NK-92 treated with Interleukin-12 subunit alpha and Interleukin-12 subunit beta, amount 100 ng/mL, for 24 hours (cell line): ENCODE results near the gene CCDC144A.
"Not testable (repeated sequence)": the region's sequence is repeated elsewhere in the genome, so short reads cannot be mapped to it uniquely, and the experiment has no call there.

Experiments
- DNase-seq: peaks from one replicate; lab custom pipeline; 2025; lab: John Stamatoyannopoulos, UW

The CCDC144A gene

DNA sequence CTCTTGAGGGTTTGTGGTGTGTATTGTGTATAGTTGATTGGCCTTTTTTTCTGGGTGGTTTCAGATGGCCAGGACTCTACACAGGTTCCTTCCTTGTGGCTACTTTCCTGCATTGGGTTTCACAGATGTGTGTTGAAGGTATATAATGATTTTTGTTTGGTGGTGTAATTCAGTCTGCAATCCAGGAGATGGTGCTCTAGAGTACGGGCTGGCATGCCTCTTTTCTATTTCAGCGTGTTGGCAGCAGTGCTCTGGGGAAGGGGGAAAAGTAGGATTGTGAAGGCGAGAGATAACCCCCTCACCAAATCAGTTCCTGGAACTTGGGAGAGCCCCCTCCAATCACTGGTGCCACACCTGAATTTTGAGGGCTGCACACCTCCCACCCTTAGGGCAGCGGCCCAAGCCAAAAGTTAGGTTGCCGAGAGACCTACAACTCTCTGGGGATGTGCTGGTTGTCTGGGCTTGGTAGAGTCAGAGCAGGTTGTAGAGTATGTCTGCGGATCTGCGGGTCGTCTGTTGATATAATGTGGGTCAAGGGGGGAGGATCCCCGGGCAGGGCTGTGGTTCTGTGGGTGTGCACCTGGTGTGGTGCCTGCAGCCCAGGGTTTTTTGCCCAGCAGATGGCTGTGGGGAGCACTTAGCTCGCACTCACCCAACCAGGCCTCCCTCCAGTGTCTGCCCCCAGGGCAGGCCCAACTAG, 61.3 kb downstream of the CCDC144A start:
- not testable (repeated sequence) for DNase-seq

DNA sequence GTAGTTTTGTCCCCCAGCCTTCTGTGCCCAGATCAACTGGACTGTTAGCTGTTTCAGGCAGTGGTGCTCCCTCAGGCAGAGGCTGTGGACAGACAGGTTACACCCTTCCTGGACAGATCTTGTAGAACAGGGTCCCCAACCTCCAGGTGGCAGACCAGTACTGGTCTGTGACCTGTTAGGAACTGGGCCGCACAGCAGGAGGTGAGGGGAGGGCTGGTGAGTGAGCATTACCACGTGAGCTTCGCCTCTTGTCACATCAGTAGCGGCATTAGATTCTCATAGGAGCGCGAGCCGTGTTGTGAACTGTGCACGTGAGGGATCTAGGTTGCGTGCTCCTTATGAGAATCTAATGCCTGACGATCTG, 61.9 kb downstream of the CCDC144A start:
- DNase-seq, result not testable (repeated sequence)

DNA sequence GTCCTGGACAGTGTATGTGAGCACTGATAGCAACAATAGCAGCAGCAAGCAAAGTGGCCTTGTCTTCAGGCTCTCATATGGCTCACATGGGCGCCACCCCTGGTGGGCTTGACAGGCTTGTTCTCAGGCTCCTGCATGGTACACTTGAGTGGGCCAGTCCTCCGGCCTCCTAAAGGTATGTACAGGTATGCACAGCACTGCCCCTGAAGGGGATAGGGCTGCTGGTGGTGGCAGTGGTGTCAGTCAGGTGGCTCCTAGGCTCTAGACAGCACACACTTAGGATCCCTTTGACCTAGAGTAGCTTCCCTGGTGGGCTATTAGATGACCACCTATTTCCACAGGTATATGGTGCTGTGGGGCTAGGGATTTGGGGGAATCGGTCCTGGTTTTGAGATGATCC, 67.5 kb downstream of the CCDC144A start:
- not testable (repeated sequence) for DNase-seq

DNA sequence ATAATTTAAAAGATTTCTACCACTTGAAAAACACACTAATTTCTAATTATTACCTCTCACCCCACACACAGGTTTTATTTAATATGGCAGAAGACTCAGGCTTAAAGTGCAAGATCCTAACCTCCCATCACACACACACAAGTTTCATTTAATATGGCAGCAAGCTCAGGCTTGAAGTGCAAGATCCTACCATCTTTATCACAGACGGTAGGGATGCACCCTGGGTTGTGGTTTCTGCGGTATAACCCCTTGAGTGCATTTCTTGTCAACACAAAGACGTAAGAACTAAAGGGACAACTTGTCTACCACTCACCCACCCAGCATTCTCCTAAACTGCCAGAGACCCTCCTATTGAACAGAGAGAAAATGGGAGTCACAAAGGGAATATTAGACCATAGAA, 68.1 kb downstream of the CCDC144A start:
- not testable (repeated sequence) for DNase-seq

DNA sequence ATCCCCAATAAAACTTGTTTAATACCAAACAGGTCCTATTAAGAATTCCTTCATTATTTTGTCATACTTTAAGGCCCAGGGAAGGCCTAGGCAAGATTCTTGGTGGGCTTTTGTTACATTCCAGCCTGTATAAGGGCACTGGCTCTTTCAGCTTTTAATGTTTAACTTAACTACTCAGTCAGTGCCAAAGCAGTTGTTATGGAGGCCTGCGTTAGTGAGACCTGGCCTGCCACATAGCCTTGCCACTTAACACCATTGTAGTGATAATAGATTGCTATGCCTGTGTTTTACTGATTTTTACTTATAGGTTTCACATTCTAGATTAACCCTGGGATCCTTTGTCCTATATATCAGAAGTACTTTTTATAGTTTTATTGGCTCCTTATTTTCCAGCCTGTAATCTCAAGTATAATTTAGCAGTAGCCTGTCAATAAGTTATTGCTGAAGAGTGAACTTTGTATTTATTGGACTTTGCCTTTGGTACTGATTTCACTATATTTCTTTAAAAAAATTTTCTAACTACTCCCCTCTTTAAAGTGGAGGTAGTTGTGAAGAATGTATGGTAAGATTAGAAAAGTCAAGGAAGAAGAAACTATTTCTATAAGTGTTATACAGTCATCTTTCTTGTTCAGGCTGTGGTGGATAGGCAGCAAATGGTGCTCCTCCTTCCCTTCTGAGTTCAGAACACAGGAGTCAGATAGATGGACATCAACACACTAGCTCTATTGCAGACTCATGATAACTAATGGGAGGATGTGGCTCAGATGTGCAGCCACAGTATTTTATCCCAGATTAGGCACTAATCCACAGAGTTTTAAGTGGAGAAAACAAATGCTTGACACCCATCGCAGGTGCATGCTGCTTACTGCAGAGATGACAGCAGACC, 78.5 kb downstream of the CCDC144A start:
- not testable (repeated sequence) for DNase-seq

DNA sequence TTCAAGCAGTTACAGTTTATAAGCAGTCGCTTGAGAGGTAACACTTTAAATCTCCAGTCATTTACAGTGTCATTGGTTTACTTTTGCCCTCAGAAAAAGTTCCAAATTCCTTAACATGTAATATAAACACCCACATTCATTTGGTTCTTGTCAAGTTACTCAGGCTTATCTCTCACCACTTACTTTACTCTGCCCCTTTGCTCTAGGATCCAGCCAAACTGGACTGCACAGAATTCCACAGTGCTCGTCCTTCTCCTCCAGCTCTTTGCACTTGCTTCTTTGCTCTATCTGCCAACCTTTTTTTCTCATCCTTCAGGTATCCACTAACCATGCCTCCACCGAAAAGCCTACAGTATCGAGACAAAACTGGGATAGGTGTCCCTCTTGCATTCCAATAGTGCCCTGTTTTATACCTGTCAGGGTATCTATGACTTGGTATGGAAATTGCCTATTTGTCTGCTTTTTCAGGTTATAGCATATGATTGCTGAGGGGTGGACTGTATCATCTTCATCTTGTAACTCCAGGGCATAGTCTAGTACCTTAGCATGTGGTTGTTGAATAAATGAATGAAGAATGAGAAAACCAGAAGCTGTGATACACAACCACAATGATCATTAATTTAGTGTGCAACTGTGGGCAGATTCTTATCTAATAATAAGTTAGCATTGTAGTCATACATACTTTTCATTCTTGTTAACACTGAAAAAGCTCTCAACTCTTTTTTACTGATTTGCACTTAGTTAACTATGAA, 82.5 kb downstream of the CCDC144A start:
- DNase-seq, result not testable (repeated sequence)

DNA sequence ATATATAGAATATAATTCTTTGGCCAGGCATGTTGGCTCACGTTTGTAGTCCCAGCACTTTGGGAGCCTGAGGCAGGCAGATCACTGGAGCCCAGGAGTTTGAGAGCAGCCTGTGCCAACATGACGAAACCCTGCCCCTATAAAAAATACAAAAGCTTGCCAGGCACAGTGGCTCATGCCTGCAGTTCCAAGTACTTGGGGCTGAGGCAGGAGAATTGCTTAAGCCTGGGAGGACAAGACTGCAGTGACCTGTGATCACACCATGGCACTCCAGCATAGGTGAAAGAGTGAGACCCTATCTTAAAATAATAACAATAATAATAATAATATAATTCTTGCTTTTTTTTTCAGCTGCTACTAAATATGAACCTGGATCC, 83.1 kb downstream of the CCDC144A start:
- DNase-seq, result not testable (repeated sequence)

DNA sequence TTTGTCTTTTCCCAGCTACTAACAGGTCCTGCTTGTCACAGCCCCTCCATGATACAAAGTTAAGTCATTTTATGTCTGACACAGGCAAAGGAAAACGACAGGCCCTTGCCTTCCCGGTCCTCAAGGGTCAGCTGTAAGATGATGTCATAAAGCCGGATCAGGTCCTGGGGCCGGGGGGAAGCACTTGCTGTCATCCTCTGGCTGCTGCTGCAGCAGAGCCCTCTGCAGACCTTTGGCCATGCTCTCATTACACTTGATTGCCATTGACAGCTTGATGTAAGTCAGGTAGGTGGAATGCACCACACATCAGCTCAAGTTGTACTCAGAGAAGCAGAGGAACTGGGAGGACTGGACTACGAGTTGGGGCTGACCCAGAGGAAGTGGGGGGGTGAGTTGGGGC, 97.8 kb downstream of the CCDC144A start:
- not testable (repeated sequence) for DNase-seq

DNA sequence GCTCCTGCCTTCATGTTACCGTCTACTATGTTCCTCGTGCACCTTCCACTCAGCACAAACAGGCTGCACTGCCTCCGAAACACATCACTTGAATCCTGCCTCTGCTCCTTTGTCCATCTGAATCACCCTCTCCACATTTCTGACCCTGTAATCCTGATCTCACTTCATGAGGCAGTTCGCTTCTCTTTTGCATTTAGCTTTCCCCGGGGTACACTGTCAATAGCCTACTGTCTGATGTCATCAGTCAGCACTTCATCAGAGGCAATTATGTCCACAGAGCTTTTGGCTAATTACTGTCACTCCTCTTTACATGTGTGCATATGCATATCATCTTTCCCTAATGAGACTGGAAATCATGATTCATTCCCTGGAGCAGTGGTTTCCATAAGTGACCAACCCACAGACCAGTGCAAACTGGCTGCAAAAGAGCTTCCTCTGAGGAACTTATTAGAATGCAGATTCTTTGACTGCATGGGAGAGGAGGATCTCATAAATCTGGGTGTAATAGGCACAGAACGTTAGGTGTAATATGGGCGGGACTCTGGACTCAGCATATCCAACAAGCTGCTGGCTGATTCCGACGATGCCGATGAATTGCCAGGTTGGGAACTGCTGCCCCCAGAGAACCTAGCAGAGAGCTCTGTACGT, 99.0 kb downstream of the CCDC144A start:
- not testable (repeated sequence) for DNase-seq

DNA sequence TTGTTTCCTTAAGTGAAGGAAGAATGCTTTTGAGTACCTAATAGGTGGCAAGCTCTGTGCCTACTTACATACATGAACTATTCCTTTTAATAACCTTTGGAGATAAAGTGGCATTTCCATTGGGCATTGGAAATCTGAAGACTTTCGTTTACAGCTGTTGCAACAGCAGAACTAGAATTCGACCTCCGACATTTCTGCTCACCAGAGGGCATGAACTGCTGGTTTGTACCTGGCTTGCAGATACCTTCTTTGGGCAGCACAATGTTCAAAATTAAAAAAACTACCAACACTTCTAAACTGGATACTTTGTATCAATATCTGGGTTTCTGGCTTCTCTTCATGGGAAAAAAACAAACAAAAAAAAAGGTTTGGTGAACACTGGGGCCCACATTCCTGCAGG, 99.6 kb downstream of the CCDC144A start:
- DNase-seq, result not testable (repeated sequence)

DNA sequence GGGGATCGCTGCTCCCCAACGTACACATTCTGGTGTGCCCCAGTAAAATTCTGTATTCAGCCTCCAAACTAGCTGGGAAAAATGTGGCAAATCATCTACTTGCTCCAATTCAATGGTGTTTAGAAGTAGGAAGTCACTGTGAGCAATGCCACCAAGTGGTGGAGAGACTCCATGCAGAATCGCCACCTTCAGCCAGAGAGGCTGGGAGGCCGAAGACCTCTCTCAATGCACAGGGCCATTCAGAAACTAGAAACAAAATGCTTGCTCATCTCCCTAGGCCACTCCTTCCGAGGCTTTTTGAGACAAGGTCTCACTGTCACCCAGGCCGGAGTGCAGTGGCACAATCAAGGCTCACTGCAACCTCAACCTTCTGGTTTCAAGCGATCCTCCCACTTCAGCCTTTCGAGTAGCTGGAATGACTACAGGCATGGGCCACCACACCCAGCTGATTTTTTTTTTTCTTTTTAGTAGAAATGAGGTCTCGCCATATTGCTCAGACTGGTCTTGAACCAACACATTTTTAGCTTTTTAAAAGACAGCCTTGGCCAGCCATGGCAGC, 100.4 kb downstream of the CCDC144A start:
- not testable (repeated sequence) for DNase-seq

DNA sequence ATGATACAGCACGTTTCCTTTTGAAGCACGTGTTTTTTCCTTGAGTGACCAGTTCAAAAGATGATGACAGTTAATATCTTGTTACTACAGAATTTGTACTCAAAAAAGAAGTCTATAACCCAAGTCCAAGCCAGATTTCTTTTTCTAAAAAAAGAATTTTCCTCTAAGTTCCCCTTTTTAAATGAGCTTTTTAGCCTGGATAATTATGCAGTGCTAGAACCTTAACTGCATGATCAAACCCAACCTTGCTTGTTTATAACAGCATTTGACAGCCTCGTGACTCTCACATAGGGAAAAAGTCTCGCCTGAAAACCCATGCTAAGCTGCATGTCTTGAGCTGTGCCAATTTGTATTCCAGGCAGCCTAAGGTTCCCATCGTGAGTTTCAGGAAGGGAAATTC, 104.2 kb downstream of the CCDC144A start:
- DNase-seq, result not testable (repeated sequence)

DNA sequence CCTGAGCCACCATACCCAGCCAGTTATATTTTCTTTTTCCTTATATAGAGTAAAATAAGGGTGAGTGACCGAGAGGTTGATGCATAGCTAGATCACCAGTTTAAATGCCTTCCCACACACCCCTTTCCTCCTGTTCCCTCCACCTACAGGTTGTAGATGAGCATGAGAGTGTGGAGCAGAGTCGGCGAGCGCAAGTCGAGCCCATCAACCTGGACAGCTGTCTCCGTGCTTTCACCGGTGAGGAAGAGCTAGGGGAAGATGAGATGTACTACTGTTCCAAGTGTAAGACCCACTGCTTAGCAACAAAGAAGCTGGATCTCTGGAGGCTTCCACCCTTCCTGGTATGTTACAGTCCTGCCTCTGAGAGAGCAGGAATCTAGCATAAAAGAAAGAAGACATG, 105.9 kb downstream of the CCDC144A start:
- not testable (repeated sequence) for DNase-seq

DNA sequence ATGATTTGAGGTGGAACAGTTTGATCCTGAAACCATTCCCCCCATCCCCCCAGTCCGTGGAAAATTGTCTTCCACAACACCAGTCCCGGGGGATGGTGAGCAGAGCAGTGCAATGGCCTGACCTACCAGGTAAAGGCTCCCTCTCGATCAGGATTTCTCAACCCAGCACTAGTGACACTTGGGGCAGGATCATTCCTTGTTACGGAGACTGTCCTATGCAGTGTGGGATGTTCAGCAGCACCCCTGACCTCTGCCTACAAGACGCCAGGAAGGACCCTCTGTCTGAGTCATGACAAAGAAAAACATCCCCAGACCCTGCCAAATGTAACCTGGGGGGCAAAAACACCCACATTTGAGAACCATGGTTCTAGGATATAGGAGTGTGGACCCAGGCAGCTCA, 114.8 kb downstream of the CCDC144A start:
- DNase-seq, result not testable (repeated sequence)

DNA sequence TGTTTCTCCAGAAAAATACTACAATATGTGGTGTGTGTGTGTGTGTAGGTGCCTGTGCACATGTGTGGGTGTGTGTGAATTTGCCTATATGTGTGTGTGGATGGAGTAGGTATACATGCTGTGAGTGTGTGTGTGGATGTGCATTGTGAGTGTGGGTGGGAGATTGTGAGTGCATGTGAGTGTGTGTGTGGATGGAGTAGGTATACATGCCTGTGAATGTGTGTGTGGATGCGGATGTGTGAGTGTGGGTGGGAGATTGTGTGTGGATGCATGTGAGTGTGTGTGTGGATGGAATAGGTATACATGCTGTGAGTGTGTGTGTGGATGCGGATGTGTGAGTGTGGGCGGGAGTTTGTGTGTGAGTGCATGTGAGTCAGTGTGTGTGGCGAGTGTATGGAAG, 116.6 kb downstream of the CCDC144A start:
- DNase-seq, result not testable (repeated sequence)

DNA sequence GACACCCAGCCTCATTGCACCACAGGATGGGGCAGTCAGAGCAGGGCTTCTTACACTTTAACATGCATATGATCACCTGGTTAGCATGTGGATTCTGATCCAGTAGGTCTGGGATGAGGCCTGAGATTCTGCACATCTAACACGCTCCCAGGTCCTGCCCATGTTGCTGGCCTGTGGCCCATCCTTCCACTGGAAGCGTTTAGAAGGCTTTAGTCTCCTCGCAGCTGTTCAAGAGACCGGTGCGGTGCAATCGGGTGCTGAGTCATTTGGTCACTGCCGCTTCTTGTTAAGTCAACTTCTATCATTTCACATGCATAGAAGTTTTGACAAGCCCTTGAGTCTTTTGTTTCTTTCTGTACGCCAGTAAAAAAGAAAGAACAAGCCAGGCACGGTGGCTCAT, 117.6 kb downstream of the CCDC144A start:
- not testable (repeated sequence) for DNase-seq

DNA sequence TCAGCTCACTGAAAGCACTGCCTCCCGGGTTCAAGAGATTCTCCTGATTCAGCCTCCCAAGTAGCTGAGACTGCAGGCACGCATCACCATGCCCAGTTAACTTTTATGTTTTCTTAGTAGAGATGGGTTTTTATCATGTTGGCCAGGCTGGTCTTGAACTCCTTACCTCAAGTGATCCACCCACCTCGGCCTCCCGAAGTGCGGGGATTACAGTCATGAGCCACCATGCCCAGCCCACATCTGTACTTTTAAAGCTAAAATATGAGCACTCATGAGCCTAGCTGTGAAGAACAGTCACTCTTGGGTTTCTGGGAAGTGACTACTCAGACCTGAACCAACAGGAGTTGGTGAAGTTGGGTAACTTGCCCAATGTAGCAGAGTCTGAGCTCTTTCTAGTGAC, 120.2 kb downstream of the CCDC144A start:
- not testable (repeated sequence) for DNase-seq

DNA sequence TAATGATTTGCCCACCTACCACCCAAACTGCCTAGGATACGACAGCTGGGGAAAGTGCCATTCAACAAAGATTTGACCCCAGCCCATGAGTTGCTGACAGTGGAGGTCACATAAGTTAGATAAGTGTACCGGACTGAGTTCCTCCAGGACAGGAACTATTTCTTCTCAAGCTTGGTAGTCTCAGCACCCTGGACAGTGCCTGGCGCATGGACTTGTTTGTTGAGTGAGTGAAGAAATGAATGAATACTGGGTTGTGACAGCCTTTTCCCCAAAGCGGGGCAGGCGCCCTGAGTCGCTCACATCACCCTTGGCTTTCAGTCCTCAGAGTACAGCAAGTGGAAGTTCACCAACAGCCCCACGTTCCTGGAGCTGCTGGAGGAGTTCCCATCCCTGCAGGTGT, 122.1 kb downstream of the CCDC144A start:
- DNase-seq, result not testable (repeated sequence)

DNA sequence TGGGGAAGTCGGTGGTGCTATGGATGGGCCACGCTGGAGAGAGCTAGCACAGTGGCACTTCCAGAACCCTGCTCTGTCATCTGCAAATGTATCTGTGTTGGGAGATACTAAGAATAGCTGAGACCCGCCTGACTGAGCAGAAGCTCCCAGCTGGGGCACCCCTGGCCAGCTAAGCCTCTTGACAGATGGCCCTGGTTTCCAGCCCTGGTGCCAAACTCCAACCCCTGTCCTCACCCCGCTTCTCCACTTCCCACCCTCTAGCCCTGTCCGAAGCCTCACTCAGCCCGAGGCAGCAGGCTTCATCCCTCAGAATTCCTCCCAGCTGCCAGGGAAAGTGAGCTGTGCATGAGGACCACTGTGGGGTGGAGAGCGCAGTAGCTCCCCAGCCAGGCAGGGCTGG, 124.4 kb downstream of the CCDC144A start:
- no peak for DNase-seq

DNA sequence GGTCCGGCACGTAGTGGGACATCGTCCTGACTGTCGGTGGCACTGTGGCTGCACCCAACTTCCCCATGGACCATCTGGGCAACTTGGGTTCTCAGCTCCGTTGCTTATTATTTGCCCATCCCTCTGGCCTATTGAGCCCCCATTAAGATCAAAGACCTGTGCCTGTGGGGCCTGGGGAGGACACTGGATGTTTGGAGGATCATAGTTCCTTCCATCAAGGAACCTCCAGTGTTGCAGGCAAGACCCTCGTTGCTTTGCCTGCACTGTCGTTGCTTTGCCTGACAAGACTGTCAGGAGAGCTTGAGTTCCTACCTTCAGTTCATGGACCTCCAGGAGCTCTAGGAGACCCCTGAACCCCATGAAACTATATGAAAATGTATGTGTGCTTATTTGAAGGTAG, 127.2 kb downstream of the CCDC144A start:
- DNase-seq, result no peak

DNA sequence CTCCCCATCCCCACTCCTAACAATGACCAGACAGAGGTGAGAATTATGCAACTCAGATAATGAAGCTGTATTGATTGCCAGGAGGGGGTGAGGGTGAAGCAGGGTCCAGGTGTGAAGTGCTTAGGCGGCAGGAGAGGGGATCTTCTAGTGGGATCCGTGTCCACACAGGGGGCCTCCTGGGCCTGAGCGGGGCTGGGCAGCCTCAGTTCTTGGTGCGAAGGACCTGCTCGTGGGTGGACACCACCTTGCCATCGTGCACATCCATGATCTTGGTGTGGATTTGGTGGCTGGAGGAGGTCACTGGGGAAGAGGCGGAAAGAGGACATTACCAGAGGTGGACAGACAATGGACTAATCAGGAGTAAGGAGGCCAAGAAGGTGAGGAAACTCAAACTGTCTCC, 127.9 kb downstream of the CCDC144A start:
- DNase-seq, result not testable (repeated sequence)

DNA sequence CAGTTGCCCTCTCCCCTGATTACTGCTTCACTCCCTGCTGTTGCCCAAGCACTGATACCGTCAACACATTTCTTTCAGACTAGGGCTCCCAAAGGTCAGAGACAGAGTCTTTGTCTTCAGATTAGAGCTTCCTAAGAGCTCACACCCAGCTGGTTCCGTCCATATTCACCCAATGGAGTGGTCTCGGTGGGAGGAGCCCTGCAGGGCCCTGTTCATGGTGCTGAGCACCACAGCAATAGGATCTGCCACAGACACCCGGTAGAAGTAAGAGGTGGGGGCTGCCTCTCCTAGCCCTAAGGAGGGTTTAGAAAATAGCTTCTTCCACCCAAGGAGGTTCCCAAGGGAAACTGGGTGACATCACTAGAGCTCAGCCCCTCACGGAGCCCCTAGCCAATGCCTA, 128.3 kb downstream of the CCDC144A start:
- DNase-seq, result no peak
